DMS114 treated with DMSO at 0.1 percent for 48 hours (cell line): Measurements from ENCODE around the gene INSYN1.
"Not testable (repeated sequence)": the region's sequence is repeated elsewhere in the genome, so short reads cannot be mapped to it uniquely, and the experiment has no call there.

Experiments used
- DNase-seq: peaks from one replicate; lab custom pipeline; 2025; ENCODE audit not compliant: unreplicated experiment; lab: John Stamatoyannopoulos, UW

The INSYN1 gene

GRCh38 chr15:73715417-73715816 is 37.7 kb downstream of the INSYN1 start:
- DNase-seq, result no peak

DNA sequence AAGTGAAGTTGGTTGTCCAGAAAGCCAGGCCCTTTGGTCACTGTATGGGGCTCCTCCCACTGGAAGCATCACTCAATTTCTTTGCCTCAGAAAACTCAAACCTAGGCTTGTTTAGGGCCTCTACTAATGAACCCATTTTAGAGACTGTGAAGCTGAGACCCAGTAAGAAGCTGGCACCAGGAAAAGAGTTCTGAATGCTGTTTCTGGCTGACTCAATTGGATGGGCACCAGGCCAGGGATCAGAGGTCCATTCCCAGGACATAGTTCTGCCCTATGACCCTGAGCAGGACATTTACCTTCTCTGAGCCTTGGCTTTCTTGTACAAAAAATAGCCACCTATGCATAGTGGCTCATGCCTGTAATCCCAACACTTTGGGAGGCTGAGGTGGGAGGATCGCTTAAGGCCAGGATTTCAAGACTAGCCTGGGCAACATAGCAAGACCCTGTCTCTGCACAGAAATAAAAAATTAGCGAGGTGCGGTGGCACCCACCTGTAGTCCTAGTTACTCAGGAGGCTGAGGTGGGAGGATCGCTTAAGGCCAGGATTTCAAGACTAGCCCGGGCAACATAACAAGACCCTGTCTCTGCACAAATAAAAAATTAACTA is 38.4 kb downstream of the INSYN1 start:
- DNase-seq, result no peak

GRCh38 chr15:73712107-73712506 is 41.0 kb downstream of the INSYN1 start:
- peak; percentile 19 for DNase-seq

DNA sequence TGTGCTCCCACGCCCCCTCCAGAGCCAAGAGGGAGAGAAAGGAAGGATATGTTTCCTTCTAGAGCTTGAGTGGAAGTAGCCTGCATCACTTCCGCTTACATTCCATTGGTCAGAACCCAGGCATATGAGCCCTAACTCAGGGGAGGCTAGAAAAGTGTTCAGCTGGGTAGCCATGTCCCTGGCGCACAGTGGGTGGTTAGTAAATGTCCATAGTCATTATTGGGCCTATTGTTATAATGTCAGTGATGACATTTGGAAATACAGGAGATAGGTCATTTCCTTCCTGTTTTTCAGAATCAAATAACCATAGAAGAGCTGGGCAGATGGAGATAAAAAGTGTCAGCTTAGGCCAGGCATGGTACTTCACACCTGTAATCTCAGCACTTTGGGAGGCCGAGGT is 41.6 kb downstream of the INSYN1 start:
- DNase-seq, result no peak

GRCh38 chr15:73710321-73710720 is 42.8 kb downstream of the INSYN1 start:
- no peak for DNase-seq

GRCh38 chr15:73709686-73710085 is 43.5 kb downstream of the INSYN1 start:
- DNase-seq, result no peak

DNA sequence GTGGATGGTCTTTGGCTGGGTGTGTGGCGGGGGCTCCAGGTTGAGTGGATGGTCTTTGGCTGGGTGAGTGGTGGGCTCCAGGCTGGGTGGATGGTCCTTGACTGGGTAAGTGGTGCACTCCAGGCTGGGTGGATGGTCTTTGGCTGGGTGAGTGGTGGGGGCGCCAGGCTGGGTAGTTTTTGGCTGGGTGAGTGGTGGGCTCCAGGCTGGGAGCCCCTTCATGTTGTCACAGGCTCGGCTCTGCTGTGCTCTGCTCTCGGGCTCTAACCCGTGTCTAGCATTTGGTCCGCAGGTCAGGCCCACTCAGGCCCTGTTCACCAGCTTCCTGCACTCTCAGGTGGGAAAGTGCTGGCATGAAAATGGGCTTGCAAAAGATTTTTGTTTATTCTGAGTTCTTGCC is 43.9 kb downstream of the INSYN1 start:
- DNase-seq, result no peak

DNA sequence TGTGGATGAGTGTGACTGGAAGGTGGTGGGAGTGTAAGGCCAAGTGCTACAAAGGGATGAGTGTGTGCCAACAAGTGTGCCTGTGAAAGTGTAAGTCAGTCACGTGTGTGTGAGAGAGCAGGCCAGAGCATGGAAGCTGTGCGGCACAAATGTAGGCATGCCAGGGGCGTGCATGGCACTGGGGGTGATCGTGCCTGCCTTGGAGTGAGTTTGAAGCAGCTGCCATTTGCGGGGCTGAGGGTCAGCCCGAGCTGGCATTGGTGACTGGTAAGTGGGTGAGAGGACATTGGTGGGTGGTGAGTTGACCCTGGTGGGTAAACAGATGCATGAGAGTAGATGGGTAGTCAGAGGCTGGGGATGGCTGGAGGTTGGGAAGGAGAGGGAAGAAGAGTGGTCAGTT is 44.5 kb downstream of the INSYN1 start:
- no peak for DNase-seq

GRCh38 chr15:73704869-73705645 is 48.1 kb downstream of the INSYN1 start:
- DNase-seq, result peak; percentile 49

DNA sequence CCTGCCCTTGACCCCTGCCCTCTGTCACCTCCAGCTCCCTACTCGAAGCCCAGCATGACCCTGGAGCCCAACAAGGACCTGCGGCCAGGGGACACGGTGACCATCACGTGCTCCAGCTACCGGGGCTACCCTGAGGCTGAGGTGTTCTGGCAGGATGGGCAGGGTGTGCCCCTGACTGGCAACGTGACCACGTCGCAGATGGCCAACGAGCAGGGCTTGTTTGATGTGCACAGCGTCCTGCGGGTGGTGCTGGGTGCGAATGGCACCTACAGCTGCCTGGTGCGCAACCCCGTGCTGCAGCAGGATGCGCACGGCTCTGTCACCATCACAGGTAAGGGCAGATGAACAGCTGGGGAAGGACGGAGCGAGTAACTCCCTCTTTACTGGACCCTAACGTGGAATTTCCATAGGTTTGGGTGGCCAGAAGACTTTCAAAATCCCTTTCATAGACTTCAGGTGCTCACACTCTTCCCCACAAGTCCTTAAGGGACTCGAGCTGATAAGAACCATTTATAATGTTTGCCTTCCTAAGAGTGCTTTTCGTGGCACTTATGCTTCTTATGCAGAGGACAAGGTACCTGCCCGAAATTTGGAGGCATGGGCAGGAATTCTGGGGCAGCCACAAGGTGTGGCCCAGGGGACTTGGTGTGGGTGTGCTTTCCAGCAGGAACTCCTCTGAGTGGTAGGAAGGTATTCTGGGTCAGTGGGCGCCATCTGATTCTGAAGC is 48.8 kb downstream of the INSYN1 start:
- not testable (repeated sequence) for DNase-seq

DNA sequence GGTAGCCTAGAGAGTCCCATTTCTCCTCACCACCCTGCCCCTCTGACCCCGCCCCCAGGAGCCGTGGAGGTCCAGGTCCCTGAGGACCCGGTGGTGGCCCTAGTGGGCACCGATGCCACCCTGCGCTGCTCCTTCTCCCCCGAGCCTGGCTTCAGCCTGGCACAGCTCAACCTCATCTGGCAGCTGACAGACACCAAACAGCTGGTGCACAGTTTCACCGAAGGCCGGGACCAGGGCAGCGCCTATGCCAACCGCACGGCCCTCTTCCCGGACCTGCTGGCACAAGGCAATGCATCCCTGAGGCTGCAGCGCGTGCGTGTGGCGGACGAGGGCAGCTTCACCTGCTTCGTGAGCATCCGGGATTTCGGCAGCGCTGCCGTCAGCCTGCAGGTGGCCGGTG is 49.5 kb downstream of the INSYN1 start:
- not testable (repeated sequence) for DNase-seq

DNA sequence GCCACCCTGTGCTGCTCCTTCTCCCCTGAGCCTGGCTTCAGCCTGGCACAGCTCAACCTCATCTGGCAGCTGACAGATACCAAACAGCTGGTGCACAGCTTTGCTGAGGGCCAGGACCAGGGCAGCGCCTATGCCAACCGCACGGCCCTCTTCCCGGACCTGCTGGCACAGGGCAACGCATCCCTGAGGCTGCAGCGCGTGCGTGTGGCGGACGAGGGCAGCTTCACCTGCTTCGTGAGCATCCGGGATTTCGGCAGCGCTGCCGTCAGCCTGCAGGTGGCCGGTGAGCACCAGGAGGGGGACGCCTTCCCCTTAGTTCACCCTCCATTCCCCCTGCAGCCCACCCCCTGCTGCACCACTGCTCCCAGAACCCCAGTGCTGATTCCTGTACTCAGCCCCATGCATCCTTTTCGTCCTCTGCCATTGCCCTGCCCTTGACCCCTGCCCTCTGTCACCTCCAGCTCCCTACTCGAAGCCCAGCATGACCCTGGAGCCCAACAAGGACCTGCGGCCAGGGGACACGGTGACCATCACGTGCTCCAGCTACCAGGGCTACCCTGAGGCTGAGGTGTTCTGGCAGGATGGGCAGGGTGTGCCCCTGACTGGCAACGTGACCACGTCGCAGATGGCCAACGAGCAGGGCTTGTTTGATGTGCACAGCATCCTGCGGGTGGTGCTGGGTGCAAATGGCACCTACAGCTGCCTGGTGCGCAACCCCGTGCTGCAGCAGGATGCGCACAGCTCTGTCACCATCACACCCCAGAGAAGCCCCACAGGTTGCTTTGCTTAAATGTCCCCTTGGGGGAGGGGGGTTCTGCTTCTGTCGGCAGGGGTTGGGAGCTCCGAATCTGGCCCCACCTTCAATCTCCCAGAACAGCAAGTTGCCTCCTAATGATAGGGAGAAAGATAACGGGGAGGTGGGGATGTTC is 50.6 kb downstream of the INSYN1 start:
- not testable (repeated sequence) for DNase-seq

GRCh38 chr15:73700041-73700842 is 52.9 kb downstream of the INSYN1 start:
- peak; percentile 84 for DNase-seq

DNA sequence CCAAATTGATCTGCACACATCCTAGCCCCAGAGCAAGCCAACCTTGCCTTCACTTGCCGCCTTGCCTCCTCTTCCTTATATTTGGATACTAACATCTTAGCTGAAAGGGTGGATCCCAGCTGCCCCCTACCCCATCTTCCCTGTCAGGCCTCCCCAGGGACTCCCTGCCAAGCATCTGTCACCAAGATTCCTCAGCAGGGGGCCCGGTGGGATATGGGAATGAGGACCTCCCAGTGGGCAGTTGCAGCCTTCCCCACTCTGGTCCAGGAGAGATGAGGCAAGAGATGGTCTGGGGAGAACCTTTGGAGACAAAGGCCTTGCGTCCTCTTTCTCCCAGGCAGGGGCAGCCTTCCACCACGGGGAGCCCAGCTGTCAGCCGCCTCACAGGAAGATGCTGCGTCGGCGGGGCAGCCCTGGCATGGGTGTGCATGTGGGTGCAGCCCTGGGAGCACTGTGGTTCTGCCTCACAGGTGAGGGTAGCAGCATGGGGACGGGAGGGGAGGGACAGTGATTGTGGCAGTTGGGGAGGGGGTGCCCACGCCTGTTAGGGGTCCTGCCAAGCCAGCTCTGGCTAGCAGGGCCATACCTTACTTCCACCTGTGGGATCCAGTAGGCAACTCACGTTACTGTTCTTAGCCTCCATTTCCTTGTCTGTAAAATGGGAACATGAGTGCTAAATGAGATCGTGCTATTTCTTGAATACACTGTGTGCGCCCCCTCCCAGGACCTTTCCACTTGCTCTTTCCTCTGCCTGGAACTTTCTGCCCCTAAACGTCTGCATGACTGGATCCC is 53.7 kb downstream of the INSYN1 start:
- DNase-seq, result no peak

DNA sequence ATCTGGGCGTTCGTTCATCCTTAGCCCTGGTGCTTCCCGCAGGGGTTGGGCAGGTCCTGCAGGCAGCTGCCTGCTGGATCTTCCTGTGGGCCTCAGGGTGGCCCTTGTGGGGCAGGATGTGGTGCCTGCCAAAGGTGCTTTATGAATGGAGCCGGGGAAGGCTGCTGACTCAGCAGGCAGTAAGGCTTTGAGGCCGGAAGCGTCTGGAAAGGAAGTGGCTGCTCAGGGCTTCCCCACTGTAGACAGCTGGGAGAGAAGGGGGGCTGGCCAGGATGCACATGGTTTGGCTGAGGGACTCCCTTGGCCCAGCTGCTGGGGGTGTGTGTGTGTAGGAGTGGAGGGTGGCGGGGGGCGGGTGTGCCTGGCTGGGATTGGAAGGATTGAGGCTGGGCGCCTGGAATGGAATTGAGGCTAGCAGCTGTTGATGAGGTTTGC is 56.1 kb downstream of the INSYN1 start:
- DNase-seq, result no peak

- no peak for DNase-seq
Observed at GRCh38 chr15:73696641-73697001, 56.5 kb downstream of the INSYN1 start.

GRCh38 chr15:73695773-73696640 is 57.1 kb downstream of the INSYN1 start:
- DNase-seq, result no peak

DNA sequence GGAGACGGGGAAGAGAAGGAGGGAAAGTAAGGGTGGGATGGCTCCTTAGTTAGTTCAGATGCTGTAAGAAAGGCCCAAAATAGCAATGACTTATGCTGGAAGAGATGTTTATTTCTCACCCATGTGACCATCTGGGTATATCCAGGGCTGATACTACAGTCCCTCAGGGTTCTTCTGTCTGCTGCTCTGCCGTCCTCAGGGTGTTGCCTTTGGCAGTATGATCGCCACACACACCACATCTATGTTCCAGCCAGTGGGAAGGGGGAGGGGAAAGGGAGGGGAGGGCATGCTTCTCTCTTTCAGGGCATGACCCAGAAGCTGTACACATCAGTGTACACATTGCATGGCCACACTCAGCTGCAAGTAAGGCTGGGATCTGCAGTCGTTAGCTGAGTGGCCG is 58.7 kb downstream of the INSYN1 start:
- no peak for DNase-seq
